Activated CD8-positive, alpha-beta T cell treated with anti-CD3 and anti-CD28 coated beads, Interleukin-2, amount 10 ng/mL, durations not matched to agents 7 days and 5 days (primary cell): ENCODE results near the gene IREB2. TPM values are rescaled to one million over a fixed set of nuclear protein-coding genes. Genes with fewer than 3 reads are reported as not detected.

Source experiments
- ATAC-seq: fragments of 150-1000 bp; cut with Tn5 transposase; one replicate; pipeline ENCODE4 v1.10.0; 2021; ENCODE audit warnings: moderate library complexity
- CTCF ChIA-PET: fragments of 350-600 bp; sonication (Branson Sonifier 250); formaldehyde crosslinking; loops from one replicate; lab custom pipeline; 2021; ENCODE audit warnings: antibody characterized with exemption; lab: Charles Lee
- POLR2A ChIA-PET: fragments of 350-600 bp; sonication (Branson Sonifier 250); formaldehyde crosslinking; loops from one replicate; lab custom pipeline; 2021; ENCODE audit warnings: antibody characterized with exemption; lab: Charles Lee
- DNase-seq: peaks from one replicate; pipeline ENCODE4 v3.0.0-alpha.2; 2020
- H3K27ac Mint-ChIP-seq: one replicate; pipeline ENCODE4 v1.8.0; 2021; ENCODE audit warnings: mild to moderate bottlenecking, mixed read lengths
- H3K27me3 Mint-ChIP-seq: one replicate; pipeline ENCODE4 v1.8.0; 2021; ENCODE audit warnings: low read depth, mixed read lengths
- H3K36me3 Mint-ChIP-seq: one replicate; pipeline ENCODE4 v1.8.0; 2021; ENCODE audit warnings: low read depth, mixed read lengths
- H3K4me1 Mint-ChIP-seq: one replicate; pipeline ENCODE4 v1.8.0; 2021; ENCODE audit warnings: low read depth, mixed read lengths
- H3K4me3 Mint-ChIP-seq: one replicate; pipeline ENCODE4 v1.8.0; 2021; ENCODE audit warnings: mild to moderate bottlenecking, mixed read lengths
- H3K9me3 Mint-ChIP-seq: one replicate; pipeline ENCODE4 v1.8.0; 2022; ENCODE audit warnings: mixed read lengths; ENCODE audit not compliant: insufficient read depth
- total RNA-seq, 2 experiments: library from RNA; stranded (reverse); gene quantifications; one replicate each; pipeline ENCODE4 v1.2.3, GENCODE V29; 2021

The IREB2 gene
- total RNA-seq, 2 experiments from 2014 or later, result 52.5 to 62.4 TPM

GRCh38 chr15:78452485-78452884 is 14.5 kb downstream of the IREB2 start:
- peaks cover 38% of the 10 kb centered on the region for H3K4me1 Mint-ChIP-seq
- H3K27me3 Mint-ChIP-seq, result no peaks in the 10 kb centered on the region
- H3K36me3 Mint-ChIP-seq, result peaks cover 18% of the 10 kb centered on the region
- no peak for DNase-seq
- CTCF ChIA-PET, result interaction anchor here (0.7 kb wide), 1 partner anchor 9 kb away, joined by 3 read pairs; no protein-coding TSS in a partner anchor
- H3K27ac Mint-ChIP-seq, result no peak overlapping the region
- no peak overlapping the region for H3K4me3 Mint-ChIP-seq
- POLR2A ChIA-PET, result interaction anchor here (1.5 kb wide), 1 partner anchor 14 kb away, joined by 6 read pairs; the partner anchor contains the start of gene IREB2
- H3K9me3 Mint-ChIP-seq, result no peaks in the 10 kb centered on the region
- ATAC-seq, result no peak

DNA sequence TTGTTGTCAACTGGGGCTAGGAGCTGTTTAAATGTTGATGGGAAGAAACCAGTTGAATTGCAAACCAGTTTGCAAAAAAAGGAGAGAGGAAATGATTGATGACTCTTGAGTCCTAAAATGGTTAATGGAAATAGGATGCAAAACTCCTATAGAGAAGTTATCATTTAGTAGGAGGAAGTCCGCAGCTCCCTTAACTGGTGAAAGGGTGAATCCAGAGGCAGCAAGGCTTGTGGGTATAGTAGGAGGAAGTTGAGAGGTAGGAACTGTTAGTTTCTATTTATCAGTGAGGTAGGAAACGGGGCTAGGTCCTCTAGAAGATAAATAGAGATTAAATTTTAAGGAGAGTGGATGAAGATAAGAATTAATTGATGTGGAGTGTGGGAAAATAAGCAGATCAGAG is 15.4 kb downstream of the IREB2 start:
- Mint-ChIP-seq H3K36me3 (peaks cover 15% of the 10 kb centered on the region), H3K4me3 (no peak overlapping the region), H3K27ac (no peak overlapping the region), H3K9me3 (no peaks in the 10 kb centered on the region), H3K4me1 (peaks cover 39% of the 10 kb centered on the region), H3K27me3 (no peaks in the 10 kb centered on the region)
- DNase-seq (no peak), ATAC-seq (no peak)
- CTCF ChIA-PET, result interaction anchor here (1.1 kb wide), 1 partner anchor 14 kb away, joined by 3 read pairs; no protein-coding TSS in a partner anchor
- POLR2A ChIA-PET, result interaction anchor here (0.7 to 1.5 kb wide), 2 partner anchors 10 to 15 kb away, joined by 3 to 6 read pairs; partner anchors contain the start of gene IREB2

DNA sequence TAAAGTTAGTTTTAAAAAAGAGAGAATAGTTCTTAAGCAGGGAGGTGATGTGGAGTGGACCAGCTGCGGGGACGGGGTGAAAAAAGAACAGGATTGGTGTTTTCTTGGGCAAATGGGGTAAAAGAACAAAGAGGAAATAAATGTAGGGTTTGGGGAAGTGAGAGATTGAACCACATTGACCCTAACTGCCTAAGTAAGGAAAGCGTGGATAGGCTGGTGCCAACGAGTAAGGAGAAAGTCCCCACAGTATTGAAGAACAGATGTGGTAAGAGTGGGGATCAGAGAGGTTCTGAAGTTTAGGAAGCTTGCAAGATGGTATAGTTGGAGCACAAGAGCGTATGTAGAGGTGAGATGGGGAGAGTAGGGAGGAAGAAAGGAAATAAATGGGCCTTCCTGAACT is 17.0 kb downstream of the IREB2 start:
- DNase-seq (no peak), ATAC-seq (no peak)
- H3K27me3 Mint-ChIP-seq, result no peaks in the 10 kb centered on the region
- ChIA-PET CTCF (no interaction called here), POLR2A (no interaction called here)
- H3K36me3 Mint-ChIP-seq, result peaks cover 11% of the 10 kb centered on the region
- H3K9me3 Mint-ChIP-seq, result no peaks in the 10 kb centered on the region
- no peak overlapping the region for H3K4me3 Mint-ChIP-seq
- peaks cover 42% of the 10 kb centered on the region for H3K4me1 Mint-ChIP-seq
- no peak overlapping the region for H3K27ac Mint-ChIP-seq

DNA sequence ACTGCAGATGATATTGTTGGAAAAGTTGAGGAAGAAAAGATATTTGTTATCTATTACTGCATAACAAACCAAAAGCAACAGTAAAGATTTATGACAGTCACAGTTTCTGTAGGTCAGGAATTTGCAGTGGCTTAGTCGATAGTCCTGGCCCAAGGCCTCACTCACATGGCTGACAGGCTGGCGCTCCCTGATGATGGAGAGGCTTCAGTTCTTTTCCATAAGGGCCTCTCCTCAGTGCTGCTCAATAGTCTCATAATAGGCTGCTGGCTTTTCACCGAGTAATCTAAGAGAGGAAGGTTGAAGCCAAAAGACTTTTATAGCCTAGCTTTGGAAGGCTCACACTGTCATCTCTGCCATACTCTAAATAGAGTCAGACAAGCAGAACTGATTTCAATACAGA is 17.7 kb downstream of the IREB2 start:
- ATAC-seq, result no peak
- H3K36me3 Mint-ChIP-seq, result peaks cover 5% of the 10 kb centered on the region
- CTCF ChIA-PET, result no interaction called here
- no peak overlapping the region for H3K4me3 Mint-ChIP-seq
- H3K27me3 Mint-ChIP-seq, result no peaks in the 10 kb centered on the region
- H3K27ac Mint-ChIP-seq, result no peak overlapping the region
- H3K4me1 Mint-ChIP-seq, result peaks cover 45% of the 10 kb centered on the region
- no peak for DNase-seq
- H3K9me3 Mint-ChIP-seq, result no peaks in the 10 kb centered on the region
- POLR2A ChIA-PET, result no interaction called here

- Mint-ChIP-seq H3K4me3 (no peak overlapping the region), H3K27me3 (no peaks in the 10 kb centered on the region), H3K9me3 (no peaks in the 10 kb centered on the region), H3K36me3 (peaks cover 10% of the 10 kb centered on the region), H3K4me1 (peaks cover 52% of the 10 kb centered on the region), H3K27ac (no peak overlapping the region)
- DNase-seq (no peak), ATAC-seq (no peak)
- CTCF ChIA-PET, result no interaction called here
- POLR2A ChIA-PET, result no interaction called here
Observed at GRCh38 chr15:78456426-78456825, 18.4 kb downstream of the IREB2 start.

DNA sequence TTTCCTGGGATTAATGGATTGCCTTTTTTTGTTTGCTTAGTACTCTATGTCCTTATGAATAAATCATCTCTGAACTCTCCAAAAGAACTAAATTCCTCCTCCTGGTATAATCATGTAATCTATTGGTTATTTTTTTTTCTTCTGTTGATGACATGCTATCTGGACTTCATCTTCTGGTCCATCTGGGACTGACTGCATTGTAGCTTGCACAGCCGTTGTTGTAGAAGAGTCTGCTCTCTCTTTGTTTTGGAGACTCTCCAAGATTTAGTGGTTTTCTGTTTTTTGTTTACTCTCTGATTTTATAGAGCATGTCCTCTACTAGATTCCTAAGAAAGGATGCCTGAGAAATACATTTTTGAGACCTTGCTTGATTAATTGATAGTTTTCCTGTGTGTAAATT is 19.1 kb downstream of the IREB2 start:
- ChIA-PET CTCF (interaction anchor here (1.4 kb wide), 1 partner anchor 13 kb away, joined by 3 read pairs; no protein-coding TSS in a partner anchor), POLR2A (no interaction called here)
- no peak for ATAC-seq
- no peaks in the 10 kb centered on the region for H3K27me3 Mint-ChIP-seq
- no peak for DNase-seq
- no peaks in the 10 kb centered on the region for H3K9me3 Mint-ChIP-seq
- H3K4me1 Mint-ChIP-seq, result peaks cover 54% of the 10 kb centered on the region
- H3K27ac Mint-ChIP-seq, result no peak overlapping the region
- H3K4me3 Mint-ChIP-seq, result no peak overlapping the region
- H3K36me3 Mint-ChIP-seq, result peaks cover 10% of the 10 kb centered on the region

DNA sequence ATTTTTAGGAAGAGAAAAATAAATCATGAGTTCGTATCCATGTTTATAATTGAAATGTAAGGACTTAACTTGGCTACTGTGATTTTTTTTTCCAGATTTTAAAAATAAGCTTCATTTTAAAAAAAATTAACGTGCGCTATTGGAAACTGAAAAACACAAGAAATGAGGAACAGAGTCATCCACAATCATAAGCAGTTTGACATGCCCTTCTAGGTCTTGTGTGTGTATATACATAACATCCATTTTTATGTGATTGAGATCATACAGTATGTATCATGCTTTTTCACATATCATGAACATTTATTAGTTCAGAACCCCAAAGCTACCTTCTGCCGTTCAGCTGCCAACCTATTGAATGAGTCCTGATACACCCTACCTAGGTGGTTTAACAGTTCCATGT is 22.7 kb downstream of the IREB2 start:
- Mint-ChIP-seq H3K36me3 (peaks cover 28% of the 10 kb centered on the region), H3K4me3 (no peak overlapping the region), H3K27me3 (no peaks in the 10 kb centered on the region), H3K27ac (peak overlapping the region; percentile 17), H3K4me1 (peaks cover 27% of the 10 kb centered on the region), H3K9me3 (no peaks in the 10 kb centered on the region)
- ATAC-seq, result no peak
- no peak for DNase-seq
- ChIA-PET CTCF (interaction anchor here (0.8 to 2.0 kb wide), 4 partner anchors 9 to 38 kb away, joined by 3 to 8 read pairs (median 4); partner anchors contain the start of gene IREB2), POLR2A (interaction anchor here (1.5 kb wide), 1 partner anchor 80 kb away, joined by 3 read pairs; no protein-coding TSS in a partner anchor)

- ATAC-seq (peak; percentile 51), DNase-seq (peak; percentile 37)
- H3K9me3 Mint-ChIP-seq, result no peaks in the 10 kb centered on the region
- H3K4me1 Mint-ChIP-seq, result peaks cover 27% of the 10 kb centered on the region
- no peaks in the 10 kb centered on the region for H3K27me3 Mint-ChIP-seq
- CTCF ChIA-PET, result interaction anchor here (0.8 to 2.0 kb wide), 5 partner anchors 9 to 39 kb away, joined by 3 to 8 read pairs (median 4); partner anchors contain the start of gene IREB2
- POLR2A ChIA-PET, result interaction anchor here (1.5 kb wide), 1 partner anchor 80 kb away, joined by 3 read pairs; no protein-coding TSS in a partner anchor
- H3K27ac Mint-ChIP-seq, result peak overlapping the region; percentile 45
- H3K36me3 Mint-ChIP-seq, result peaks cover 28% of the 10 kb centered on the region
- H3K4me3 Mint-ChIP-seq, result no peak overlapping the region
Observed at GRCh38 chr15:78461171-78461888, 23.3 kb downstream of the IREB2 start.

DNA sequence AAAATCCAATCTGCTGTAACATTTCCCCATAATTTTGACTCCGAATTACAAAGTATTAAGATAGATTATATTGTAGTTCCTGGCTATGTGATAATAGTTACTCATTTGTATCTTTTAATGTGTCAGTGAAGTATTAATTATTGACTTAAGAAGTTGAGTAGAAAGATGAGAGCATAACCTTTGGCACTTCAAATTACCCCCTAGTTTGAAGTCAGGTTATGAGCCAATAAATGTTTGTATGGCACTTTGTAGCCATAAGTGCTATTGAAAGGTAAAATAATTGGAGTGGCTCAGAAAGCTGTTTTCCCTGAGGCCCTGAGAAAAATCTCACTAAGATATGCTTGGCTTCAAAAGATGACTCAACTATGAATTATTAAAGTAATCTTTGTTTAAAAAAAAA is 31.0 kb downstream of the IREB2 start:
- Mint-ChIP-seq H3K9me3 (no peaks in the 10 kb centered on the region), H3K4me3 (no peak overlapping the region), H3K27ac (no peak overlapping the region), H3K27me3 (no peaks in the 10 kb centered on the region), H3K36me3 (peaks cover 36% of the 10 kb centered on the region), H3K4me1 (no peaks in the 10 kb centered on the region)
- no peak for DNase-seq
- ChIA-PET CTCF (no interaction called here), POLR2A (no interaction called here)
- ATAC-seq, result no peak

- Mint-ChIP-seq H3K36me3 (peaks cover 38% of the 10 kb centered on the region), H3K9me3 (no peaks in the 10 kb centered on the region), H3K4me1 (no peaks in the 10 kb centered on the region), H3K4me3 (no peak overlapping the region), H3K27me3 (no peaks in the 10 kb centered on the region), H3K27ac (no peak overlapping the region)
- no peak for DNase-seq
- ATAC-seq, result no peak
- POLR2A ChIA-PET, result no interaction called here
- CTCF ChIA-PET, result interaction anchor here (0.8 kb wide), 1 partner anchor 54 kb away, joined by 4 read pairs; no protein-coding TSS in a partner anchor
Observed at GRCh38 chr15:78477295-78477694, 39.3 kb downstream of the IREB2 start.

GRCh38 chr15:78479650-78480049 is 41.6 kb downstream of the IREB2 start:
- H3K36me3 Mint-ChIP-seq, result peaks cover 41% of the 10 kb centered on the region
- no peaks in the 10 kb centered on the region for H3K9me3 Mint-ChIP-seq
- DNase-seq (no peak), ATAC-seq (no peak)
- H3K4me1 Mint-ChIP-seq, result no peaks in the 10 kb centered on the region
- H3K27me3 Mint-ChIP-seq, result no peaks in the 10 kb centered on the region
- ChIA-PET POLR2A (no interaction called here), CTCF (no interaction called here)
- no peak overlapping the region for H3K27ac Mint-ChIP-seq
- H3K4me3 Mint-ChIP-seq, result no peak overlapping the region

DNA sequence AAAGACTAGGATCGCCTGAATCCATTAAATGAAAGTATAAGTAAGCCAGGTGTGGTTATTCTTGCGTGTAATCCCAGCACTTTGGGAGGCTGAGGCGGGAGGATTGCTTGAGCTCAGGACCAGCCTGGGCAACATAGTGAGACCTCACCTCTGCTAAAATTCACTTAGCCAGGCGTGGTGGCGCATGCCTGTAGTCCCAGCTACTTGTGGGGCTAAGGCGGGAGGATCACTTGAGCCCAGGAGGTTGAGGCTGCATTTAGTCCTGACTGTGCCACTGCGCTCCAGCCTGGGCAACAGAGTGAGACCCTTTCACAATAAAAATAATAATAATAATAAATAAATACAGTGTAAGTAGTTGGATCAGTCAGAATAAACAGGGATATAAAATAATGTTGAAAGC is 43.9 kb downstream of the IREB2 start:
- Mint-ChIP-seq H3K27ac (no peak overlapping the region), H3K27me3 (no peaks in the 10 kb centered on the region), H3K36me3 (peaks cover 46% of the 10 kb centered on the region), H3K4me1 (no peaks in the 10 kb centered on the region), H3K9me3 (no peaks in the 10 kb centered on the region), H3K4me3 (no peak overlapping the region)
- no peak for DNase-seq
- ChIA-PET CTCF (interaction anchor here (1.3 to 1.8 kb wide), 3 partner anchors 12 to 171 kb away, joined by 4 to 7 read pairs (median 5); partner anchors contain the start of gene PSMA4), POLR2A (no interaction called here)
- ATAC-seq, result no peak
